TTC549 (cell line): Measurements from ENCODE around the gene THRAP3.
"Not testable (repeated sequence)": the region's sequence is repeated elsewhere in the genome, so short reads cannot be mapped to it uniquely, and the experiment has no call there.

Experiments used
- FAIRE-seq: peaks from 2 replicates; lab custom pipeline; 2012; peaks lifted over from hg19 to GRCh38; lab: Jason Lieb, UNC

The THRAP3 gene

DNA sequence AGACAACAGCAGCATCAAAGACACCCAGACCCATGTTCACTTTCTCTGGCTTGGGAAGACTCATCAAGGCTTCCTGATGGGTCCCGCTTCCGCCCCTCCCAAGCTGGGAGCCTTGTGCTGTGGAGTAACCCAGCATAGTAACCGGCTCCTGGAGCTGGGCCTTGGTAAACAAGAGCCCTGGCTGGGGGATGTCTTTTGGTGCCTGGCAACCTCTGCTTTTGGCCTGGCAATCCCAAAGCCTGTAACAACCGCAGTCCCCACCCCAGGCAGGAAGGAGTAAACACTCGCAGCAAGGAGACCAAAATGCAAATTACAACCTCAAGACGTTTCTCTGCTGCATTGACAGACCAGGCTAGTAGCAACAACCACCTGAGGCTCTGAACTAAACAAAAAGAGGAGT is 16.9 kb upstream of the THRAP3 start:
- no peak for FAIRE-seq

DNA sequence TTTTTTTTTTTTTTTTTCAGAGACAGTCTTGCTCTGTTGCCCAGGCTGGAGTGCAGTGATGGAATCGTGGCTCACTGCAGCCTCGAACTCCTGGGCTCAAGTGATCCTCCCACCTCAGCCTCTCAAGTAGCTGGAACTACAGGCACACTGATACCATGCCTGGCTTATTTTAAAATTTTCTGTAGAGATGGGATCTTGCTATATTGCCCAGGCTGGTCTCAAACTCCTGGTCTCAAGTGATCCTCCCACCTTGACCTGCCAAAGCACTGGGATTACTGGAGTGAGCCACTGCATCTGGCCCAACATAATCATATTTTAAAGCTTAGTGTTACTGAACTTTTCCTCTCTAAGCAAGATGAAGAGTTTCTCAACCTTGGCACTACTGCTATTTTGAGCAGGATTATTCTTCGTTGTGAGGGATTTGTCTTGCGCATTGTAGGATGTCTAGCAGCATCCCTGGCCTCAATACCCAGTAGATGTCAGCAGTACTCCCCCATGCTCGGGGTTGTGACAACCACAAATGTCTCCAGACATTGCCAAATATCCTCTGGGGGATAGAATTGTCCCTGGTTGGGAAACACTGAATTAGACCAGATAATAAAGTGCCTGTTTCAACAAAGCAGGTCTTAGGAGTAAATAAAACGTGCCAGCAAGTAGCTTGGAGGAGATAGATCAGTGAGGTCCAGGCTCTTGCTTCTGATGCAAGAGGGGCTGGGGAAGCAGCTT is 15.1 kb upstream of the THRAP3 start:
- FAIRE-seq, result no peak

DNA sequence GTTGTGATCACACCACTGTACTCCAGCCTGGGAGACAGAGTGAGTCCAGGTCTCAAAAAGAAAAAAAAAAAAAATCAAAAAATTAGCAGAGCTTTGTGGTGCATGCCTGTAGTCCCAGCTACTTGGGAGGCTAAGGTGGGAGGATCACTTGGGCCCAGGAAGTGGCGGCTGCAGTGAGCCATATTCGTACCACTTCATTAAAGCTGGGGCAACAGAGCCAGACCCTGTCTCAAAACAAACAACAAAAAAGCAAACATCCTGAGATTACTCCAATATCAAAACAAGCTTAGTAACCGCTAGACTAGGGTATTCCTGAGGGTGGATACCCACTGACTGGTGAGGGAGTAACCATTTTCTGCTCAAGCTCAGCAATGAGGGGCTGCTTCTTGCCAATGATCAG is 12.9 kb upstream of the THRAP3 start:
- no peak for FAIRE-seq

DNA sequence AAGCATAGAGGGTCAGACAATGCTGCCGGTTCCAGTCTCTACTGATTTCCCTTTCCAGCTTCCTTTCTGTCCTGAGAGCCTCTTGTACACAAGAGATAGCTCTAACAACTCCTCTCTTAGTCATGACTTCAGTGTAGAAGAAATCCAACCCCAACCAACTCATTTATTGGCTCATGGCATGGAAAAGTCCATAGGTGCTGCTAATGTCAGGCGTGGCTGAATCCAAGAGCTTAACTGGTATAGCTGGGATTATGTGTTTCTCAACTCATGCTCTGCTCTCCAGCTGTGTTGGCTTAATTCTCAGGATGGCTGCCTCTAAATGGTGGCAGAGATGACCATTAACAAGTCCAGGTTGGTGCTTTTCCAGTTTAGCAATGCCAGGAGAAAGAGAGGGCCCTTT is 12.4 kb upstream of the THRAP3 start:
- FAIRE-seq, result no peak

DNA sequence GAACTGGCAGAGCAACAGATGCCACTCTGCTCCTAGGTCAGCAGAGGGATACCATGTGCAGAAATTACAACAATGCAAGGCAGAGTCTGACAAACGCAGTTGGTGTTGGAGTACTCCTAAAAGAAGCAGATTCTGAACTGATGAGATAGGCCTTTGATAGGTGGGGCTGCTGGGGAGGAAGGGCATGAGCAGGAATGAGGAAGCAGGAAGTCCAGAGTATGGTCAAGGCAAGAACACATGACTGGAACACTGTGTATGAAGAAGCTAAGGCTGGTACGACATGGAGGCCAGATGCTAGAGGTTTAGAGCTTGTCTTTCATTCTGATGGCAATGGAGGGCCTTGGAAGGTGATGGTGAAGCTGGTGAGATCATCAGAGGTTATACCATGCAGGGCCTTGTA is 11.5 kb upstream of the THRAP3 start:
- no peak for FAIRE-seq

DNA sequence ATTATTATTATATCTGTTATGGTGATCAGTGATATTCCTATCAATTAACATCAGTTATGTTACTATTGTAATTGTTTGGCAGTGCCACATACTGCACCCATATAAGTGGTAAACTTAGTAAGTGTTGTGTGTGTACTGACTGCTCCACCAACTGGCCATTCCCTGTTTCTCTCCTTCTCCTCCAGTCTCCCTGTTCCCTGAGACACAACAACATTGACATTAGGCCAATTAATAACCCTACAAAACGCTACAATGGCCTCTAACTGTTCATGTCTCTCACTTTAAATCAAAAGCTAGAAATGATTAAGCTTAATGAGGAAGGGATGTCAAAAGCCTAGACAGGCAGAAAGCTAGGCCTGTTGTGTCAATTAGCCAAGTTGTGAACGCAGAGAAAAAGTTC is 6.6 kb upstream of the THRAP3 start:
- no peak for FAIRE-seq

DNA sequence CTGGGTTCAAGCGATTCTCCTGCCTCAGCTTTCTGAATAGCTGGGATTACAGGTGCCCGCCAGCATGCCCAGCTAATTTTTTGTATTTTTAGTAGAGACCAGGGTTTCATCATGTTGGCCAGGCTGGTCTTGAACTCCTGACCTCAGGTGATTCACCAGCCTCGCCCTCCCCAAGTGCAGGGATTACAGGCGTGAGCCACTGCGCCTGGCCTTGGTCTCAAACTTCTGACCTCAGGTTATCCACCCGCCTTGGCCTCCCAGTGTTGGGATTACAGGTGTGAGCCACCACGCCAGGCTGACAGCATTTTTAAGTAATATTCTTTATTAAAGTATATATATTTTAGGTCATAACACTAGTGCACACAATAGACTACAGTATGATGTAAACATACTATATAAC is 2.3 kb upstream of the THRAP3 start:
- not testable (repeated sequence) for FAIRE-seq

DNA sequence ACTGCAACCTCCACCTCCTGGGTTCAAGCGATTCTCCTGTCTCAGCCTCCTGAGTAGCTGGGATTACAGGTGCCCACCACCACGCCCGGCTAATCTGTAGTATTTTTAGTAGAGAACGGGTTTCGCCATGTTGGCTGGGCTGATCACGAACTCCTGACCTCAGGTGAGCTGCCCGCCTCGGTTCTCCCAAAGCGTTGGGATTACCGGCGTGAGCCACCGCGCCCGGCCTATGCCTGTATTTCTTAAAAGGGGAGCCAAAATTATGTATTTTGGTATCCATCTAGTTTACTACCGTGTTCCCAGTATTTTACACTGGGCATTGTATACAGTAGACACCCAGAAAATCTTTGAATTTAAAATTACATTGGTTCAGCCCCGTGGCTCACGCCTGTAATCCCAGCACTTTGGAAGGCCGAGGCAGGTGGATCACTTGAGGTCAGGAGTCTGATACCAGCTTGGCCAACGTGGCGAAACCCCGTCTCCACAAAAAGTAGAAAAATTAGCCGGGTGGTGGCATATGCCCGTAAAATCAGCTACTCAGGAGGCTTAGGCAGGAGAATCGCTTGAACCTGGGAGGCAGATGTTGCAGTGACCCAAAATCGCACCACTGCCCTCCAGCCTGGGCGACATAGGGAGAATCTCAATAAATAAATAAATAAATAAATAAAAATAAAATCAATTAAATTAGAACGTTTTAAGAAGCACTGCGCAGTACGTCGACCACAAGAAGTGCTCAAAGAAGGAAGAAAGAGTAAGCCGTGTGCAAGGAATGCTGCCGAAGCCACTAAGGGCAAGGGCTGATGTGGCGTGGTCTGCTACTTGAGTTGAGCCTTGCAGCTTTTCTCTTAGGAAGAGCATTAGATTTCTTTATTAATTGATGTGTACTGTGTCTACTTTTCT is 1.5 kb upstream of the THRAP3 start:
- FAIRE-seq, result no peak

DNA sequence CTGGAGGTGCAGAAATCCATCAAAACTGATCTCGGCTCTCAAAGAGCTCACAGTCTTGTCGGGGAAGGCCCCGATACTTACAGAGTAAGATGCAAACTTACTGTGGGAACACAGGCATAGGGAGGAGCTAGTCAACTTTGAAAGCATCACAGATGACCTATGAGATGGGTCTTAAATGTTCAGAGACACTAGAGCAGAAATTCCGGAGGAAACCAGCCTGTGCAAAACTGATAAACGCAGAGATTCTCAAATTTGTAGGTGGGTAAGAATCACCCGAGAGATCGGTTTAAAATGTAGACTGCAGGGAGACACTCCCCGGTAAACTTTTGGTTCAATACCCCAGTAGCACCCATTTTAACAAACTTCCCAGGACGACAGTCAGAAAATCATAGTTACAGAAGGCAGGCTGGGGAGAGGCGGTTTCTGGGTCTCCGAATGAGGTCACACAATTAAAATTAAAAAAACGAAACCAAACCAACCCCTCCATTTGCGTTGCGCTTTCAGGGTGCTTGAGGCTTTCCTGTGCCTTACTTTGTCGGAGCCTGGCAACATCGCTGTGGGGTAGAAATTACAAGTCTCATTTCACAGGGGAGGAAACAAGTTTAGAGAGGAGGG is 755 bp upstream of the THRAP3 start:
- FAIRE-seq, result no peak

DNA sequence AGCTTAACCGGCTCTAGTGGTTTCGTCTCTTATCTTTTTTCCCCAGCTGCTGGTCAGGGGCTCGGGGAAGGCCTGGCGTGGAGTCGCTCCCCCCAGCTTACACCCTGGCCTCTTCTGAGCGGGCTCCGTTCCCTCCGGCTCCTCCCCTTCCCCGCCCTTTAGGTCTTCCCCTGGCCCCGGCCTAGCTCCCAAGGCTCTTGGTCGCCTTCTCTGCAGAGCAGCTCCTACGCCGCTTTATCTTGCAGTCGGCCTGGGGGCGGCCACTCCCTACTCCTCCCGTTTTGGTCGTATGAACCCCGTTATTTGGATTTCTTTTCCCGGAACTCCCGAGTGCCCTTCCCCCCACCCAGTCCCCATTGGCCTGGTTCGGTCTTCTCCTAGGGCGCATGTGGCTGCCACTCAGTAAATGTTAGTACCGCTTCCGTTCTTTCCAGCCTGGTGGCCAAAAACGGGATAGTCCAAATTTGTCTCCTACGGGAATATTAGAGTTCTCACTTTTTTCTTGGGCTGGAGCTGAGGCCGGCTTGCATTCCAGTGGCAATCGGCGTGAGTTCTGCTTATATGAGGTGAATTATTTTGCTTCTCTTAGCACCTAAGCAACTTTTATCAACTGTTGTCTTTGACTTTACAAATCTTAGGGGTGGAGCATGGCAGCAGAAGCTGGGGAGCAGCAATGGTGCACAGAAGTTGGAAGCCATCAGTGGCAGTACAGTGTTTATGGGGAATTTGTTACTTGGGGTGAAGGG is 467 bp downstream of the THRAP3 start:
- no peak for FAIRE-seq

DNA sequence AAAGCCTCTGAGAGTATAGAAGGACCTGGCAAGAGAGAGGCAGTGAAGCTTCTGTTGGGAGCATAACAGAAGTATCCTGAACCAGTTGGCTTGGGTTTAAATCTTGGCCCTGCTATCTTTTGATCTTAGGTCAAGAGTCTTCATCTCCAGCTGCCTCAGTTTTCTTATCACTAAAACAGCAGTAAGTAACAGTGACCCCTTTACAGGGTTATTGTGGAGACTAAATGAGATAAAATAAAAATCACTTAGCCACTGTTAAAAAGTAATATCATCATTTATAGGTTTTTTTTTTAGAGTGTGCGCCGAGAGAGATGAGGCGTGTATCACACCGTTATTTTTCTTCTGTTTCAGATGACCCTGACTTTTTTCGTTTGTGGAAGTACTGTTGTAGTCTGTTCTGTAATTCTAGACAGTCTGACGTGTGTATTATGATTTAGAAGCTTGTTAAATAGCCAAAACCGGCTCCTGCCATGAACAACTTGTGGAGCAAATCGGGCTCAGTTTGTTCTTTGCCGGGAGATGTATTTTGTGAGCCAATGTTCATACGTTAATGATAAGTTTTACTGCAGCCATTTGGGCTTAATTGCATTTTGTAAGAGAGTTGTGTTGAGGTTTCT is 1.1 kb downstream of the THRAP3 start:
- no peak for FAIRE-seq

DNA sequence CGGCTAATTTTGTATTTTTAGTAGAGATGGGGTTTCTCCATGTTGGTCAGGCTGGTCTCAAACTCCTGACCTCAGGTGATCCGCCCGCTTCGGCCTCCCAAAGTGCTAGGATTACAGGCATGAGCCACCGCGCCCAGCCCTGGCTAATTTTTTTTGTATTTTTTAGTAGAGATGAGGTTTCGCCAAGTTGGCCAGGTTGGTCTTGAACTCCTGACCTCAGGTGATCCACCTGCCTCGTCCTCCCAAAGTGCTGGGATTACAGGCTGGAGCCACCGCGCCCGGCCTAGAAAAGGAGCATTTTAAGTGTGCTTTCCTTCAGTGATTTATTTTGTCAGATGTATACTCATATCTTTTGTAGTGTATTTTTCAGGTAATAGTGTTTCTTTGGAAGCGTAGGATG is 6.0 kb downstream of the THRAP3 start:
- not testable (repeated sequence) for FAIRE-seq

DNA sequence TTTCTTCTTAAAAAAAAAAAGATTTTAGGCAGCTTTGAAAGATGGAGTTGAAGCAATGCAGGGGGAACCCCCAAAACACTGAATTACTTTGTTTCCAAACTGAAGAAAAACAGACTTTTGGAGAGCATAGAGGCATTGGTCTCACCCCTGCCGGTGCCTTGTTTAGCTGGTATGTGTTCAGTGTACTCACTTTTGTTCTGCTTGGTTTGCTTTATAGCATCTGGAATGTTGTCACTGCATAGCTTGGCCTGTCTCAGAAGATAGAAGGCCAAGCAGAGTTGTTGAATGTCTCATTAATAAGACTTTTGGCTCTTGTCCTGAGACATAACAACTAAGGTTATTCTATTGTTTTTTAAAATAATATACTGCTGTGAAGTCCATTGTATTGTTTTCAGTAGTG is 6.9 kb downstream of the THRAP3 start:
- FAIRE-seq, result no peak

DNA sequence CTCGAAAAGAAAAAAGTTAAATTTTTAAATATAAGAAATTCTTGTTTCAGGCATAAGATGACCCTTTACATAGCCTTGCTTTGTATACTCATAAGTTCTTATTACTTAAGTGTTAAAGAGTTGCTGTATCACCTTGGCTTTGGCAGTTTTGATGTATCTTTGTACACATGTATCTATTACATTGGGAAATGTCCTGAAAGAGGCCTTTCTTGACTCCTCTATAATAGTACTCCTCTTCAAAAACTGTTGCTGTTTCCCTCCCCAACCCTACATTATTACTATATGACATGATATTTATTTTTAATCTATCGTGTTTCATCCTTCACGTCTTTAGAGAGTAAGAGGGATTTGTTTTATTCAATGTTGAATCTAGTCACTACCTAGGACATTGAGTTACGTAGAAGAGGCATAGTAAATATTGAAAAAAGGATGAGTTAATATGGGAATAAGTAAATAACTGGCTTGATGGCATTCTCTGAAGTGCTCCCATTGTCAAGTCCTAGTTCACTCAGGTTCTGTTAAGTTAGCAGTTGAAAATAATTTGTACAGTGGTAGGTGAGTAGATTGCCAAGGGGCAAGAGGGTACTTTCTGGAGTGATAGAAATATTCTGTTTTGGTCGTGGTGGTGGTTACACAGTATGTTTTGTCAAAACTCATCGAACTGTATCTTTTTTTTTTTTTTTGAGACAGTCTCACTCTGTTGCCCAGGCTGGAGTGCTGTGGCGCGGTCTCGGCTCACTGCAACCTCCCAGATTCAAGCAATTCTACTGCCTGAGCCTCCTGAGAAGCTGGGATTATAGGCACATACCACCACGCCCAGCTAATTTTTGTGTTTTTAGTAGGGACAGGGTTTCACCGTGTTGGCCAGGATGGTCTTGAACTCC is 8.2 kb downstream of the THRAP3 start:
- no peak for FAIRE-seq

DNA sequence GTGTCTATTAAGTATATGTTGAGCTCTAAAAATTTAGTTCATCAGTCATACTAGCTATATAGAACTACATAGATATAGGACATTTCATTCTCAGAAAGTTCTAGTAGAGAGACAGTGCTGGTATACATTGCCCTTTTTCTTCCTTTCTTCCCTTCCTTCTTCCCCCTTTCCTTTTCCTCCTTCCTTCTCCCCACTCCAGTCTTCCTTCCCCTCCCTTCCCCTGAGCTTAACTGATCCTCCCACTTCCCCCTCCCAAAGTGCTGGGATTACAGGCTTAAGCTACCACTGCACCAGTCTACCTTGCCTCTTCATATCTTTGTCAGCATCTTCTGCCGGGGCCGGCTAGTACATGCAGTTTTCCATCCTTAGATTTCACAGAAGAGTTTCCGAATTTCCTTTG is 12.1 kb downstream of the THRAP3 start:
- FAIRE-seq, result no peak

DNA sequence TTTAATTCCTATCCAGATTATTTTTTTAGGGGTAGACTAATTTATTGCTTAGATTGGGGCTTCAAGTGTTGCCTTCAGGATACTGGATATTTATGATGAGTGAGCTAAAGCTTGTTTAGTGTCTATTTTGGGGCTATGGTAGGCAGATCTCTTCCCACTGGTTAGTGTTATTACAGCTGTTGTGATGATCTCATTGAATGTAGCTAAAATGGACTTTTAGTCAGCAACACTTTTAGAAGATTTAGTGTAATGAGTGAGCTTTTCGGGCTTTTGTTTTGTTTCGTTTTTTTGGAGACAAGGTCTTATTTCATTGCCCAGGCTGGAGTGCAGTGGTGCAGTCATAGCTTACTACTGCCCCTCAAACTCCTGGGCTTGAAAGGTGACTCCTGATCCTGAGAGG is 14.2 kb downstream of the THRAP3 start:
- no peak for FAIRE-seq

DNA sequence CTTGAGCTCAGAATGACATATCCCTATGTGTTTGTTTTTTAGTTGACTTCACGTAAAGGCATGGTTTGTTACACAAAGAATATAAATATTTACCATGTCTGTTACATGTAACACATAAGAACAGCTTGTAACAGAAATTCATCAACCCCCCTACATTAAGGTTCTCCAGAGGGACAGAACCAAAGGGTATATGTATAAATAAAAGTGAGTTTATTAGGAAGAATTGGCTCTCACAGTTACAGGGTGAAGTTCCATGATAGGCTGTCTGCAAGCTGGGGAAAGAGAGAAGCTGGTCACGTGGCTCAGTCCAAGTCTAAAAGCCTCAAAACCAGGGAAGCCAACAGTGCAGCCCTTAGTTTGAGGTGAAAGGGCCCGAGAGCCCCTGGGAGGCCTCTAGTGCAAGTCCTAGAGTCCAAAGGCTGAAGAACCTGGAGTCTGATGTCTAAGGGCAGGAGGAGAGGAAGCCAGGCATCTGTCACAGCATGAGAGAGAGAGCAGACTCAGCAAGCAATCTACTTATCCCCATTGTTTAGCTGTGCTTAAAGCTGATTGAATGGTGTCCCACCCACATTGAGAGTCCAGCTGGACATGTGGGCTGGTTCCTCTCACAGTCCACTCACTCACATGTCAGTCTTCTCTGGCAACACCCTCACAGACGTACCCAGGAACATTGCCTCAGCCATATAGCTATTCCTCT is 15.8 kb downstream of the THRAP3 start:
- FAIRE-seq, result no peak

DNA sequence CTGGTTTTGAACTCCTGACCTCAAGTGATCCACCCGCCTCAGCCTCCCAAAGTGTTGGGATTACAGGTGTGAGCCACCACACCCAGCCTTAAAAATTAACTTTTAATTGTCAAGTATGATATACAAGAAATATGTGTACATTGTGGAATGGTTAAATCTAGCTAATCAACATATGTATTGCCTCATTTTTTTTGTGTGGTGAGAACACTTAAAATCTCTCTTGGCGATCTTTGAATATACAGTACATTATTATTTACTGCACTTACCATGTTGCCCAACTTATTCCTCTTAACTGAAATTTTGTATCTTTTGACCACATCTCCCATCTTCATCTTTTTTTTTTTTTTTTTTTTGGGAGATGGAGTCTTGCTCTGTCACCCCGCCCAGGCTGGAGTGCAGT is 23.3 kb downstream of the THRAP3 start:
- no peak for FAIRE-seq

DNA sequence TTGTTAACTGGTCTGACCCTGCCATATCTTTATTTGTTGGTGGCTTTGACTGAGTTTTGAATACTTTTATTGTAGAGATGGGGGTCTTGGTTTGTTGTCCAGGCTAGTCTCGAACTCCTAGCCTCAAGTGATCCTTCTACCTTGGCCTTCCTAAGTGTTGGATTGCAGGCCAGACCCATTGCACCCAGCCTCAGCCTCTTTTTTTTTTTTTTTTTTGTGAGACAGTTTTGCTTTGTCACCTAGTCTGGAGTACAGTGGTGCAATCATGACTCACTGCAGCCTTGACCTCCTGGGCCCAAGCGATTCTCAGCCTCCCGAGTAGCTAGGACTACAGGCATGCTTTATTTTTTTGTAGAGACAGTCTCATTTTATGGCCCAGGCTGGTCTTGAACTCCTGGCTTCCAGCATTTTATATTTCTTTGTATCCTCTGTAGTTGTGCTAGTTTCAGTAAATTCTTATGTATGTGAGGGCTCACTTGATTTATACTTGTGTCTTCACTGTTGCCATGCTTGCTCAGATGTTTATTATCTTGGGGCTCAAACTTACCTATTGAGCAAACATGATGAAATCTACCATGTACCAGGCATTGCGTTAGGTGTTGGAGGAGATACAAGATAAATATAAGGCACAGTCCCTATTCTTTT is 24.1 kb downstream of the THRAP3 start:
- FAIRE-seq, result no peak
